ENCODE results near the gene FAM120B. TPM values are rescaled to one million over a fixed set of nuclear protein-coding genes. Genes with fewer than 3 reads are reported as not detected.

FAM120B gene
- total RNA-seq, 3 donors from 2014 or later = 28.8 to 35.0 (median 33.8) TPM

DNA sequence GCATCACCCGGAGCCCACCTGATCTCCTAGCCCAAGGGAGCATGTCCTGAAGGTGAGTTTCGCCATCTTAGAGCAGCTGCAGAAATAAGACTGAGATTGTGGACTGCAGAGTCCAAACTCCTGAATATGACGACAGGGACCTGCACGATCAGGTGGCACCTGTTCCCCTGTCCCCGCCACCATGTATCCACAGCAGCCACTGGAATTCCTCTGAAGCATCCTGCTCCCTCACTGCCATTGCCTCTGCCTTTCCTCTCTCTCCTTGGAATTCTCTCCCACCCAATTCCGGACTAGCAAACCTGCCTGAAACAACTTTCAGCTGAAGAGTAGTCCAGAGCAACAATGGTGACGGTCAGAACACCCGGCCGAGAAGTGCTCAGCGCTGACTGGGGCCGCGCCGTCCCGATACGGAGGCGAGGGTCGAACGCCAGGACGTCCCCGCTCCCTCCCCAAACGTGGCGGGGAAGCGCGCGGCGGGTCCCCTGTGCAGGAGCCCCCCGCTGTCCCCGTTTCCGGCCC, 694 bp upstream of the FAM120B start:
- Histone ChIP-seq H3K27ac (peak overlapping the region; percentile 94 to 96), H3K4me1 (peaks cover 0 to 10% of the 10 kb centered on the region in 2 donors), H3K9me3 (peaks cover 0 to 5% of the 10 kb centered on the region in 2 donors), H3K36me3 (no peaks in the 10 kb centered on the region), H3K27me3 (no peaks in the 10 kb centered on the region), H3K4me3 (peak overlapping the region; percentile 88 to 96 (median 89))
- intact Hi-C loops (cut with DNase I; ENCODE audit: low total_unique reads) = no loop called here
- no peak for DNase-seq (ENCODE audit: low spot score in 2 of 2)
- TF ChIP-seq POLR2AphosphoS5 (IDR thresholded peaks at IDR 0.05) = no peak
- TF ChIP-seq, protein P1, sequence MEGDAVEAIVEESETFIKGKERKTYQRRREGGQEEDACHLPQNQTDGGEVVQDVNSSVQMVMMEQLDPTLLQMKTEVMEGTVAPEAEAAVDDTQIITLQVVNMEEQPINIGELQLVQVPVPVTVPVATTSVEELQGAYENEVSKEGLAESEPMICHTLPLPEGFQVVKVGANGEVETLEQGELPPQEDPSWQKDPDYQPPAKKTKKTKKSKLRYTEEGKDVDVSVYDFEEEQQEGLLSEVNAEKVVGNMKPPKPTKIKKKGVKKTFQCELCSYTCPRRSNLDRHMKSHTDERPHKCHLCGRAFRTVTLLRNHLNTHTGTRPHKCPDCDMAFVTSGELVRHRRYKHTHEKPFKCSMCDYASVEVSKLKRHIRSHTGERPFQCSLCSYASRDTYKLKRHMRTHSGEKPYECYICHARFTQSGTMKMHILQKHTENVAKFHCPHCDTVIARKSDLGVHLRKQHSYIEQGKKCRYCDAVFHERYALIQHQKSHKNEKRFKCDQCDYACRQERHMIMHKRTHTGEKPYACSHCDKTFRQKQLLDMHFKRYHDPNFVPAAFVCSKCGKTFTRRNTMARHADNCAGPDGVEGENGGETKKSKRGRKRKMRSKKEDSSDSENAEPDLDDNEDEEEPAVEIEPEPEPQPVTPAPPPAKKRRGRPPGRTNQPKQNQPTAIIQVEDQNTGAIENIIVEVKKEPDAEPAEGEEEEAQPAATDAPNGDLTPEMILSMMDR (IDR thresholded peaks at IDR 0.05) = no peak
- TF ChIP-seq POLR2A (IDR thresholded peaks at IDR 0.05) = no peak

DNA sequence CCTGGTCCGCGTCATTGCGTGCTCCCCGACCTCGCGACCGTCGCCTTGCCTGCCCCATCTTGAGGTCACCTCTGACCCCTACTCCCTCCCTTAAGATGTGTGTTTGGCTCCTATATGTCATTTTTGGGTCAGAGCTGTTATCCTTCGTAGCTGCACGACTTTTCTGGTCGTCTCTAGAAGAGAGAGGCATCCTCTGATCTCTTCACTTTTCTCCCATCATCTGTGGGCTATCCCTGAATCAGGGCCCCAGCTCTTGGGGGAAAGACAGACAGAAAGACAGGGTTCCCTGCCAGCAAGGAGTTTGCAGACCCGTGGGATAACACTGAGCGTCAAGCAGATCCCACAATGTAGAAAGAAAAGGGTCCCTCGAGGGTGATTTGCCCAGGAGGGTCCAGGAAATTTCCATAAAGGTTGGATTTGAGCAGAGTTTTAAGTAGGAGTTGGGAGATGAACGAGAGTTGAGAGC, 555 bp downstream of the FAM120B start:
- Histone ChIP-seq H3K4me3 (peak overlapping the region; percentile 88 to 96 (median 89)), H3K9me3 (no peaks in the 10 kb centered on the region), H3K27ac (peak overlapping the region; percentile 94 to 96), H3K27me3 (no peaks in the 10 kb centered on the region), H3K36me3 (no peaks in the 10 kb centered on the region), H3K4me1 (peaks cover 0 to 10% of the 10 kb centered on the region in 2 donors)
- intact Hi-C loops (cut with DNase I; ENCODE audit: low total_unique reads) = no loop called here
- no peak for TF ChIP-seq POLR2AphosphoS5 (IDR thresholded peaks at IDR 0.05)
- TF ChIP-seq, protein P1 (IDR thresholded peaks at IDR 0.05) = no peak
- no peak for TF ChIP-seq POLR2A (IDR thresholded peaks at IDR 0.05)
- no peak for DNase-seq (ENCODE audit: low spot score in 2 of 2)

DNA sequence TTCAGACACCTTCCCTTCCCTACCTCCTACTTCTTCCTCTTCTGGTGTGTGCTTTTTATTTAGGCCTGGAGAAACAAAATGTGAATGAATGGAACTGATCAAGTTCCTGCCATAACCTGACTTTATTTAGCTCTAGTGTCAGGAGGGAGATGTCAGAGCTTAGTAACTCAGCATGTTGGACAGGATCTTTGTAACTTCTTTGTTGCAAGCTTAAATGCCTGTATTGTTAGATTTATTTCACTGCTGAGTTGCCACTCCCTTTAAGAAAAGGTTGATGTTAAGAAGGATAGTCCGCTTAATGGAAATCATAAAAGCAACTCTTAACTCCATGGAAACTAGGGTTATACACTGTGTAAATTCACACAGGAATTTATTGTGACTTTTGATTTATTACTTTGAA, 2.2 kb downstream of the FAM120B start:
- intact Hi-C loops (cut with DNase I; ENCODE audit: low total_unique reads) = no loop called here
- TF ChIP-seq, protein P1 (IDR thresholded peaks at IDR 0.05) = no peak
- TF ChIP-seq POLR2AphosphoS5 (IDR thresholded peaks at IDR 0.05) (no peak), POLR2A (IDR thresholded peaks at IDR 0.05) (no peak)
- no peaks in the 10 kb centered on the region for H3K27me3 ChIP-seq
- peak overlapping the region in 1 of 2 donors; percentile 17 for H3K27ac ChIP-seq
- H3K4me1 ChIP-seq = peaks cover 0 to 10% of the 10 kb centered on the region in 2 donors
- H3K9me3 ChIP-seq = no peaks in the 10 kb centered on the region
- H3K4me3 ChIP-seq = no peak overlapping the region
- no peak for DNase-seq (ENCODE audit: low spot score in 2 of 2)
- H3K36me3 ChIP-seq = no peaks in the 10 kb centered on the region

DNA sequence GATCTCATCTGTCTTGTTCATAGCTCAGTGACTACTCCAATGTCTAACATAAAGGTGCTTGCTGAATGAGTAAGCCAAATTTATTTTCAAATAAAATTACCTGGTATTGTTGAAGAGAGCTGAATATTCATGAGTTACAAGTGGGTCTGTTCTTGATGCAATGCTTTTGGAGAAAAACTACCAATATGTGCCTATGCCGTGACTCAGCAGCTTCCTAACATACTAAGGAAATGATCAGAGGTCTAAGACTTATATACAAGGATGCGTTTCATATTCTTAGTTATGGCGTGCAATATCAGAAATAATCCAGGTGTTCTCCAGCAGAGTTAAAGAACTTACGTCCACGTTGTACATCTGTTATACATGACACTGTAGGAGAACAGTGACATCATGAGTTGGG, 5.1 kb downstream of the FAM120B start:
- H3K36me3 ChIP-seq = no peaks in the 10 kb centered on the region
- H3K27me3 ChIP-seq = no peaks in the 10 kb centered on the region
- no peak overlapping the region for H3K4me3 ChIP-seq
- peaks cover 0 to 6% of the 10 kb centered on the region in 2 donors for H3K4me1 ChIP-seq
- no peak overlapping the region for H3K27ac ChIP-seq
- no peaks in the 10 kb centered on the region for H3K9me3 ChIP-seq
- intact Hi-C loops (cut with DNase I; ENCODE audit: low total_unique reads) = no loop called here
- TF ChIP-seq, protein P1 (IDR thresholded peaks at IDR 0.05) = no peak
- TF ChIP-seq POLR2A (IDR thresholded peaks at IDR 0.05) = no peak
- no peak for TF ChIP-seq POLR2AphosphoS5 (IDR thresholded peaks at IDR 0.05)
- DNase-seq (ENCODE audit: low spot score in 2 of 2) = no peak

DNA sequence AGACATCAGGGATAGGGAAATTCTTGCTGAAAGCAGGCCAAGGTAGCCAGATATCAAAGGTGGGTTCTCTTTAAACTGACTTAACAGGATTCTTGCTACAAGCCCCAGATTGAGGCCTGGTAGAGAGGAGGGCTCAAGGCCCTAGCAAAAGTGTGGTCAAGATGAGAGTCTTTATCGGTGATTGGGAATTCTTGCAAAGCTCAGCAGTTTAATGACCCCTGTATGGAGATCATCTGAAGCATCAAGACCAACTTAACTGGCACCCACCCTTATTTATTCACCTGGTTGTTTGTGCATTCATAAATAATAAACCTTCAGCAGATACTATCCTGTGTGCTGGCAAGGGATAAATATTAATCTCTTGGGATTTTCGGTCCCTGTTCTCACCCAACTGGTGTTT, 6.3 kb downstream of the FAM120B start:
- no peak overlapping the region for H3K4me3 ChIP-seq
- intact Hi-C loops (cut with DNase I; ENCODE audit: low total_unique reads) = no loop called here
- no peak for TF ChIP-seq POLR2AphosphoS5 (IDR thresholded peaks at IDR 0.05)
- TF ChIP-seq, protein P1 (IDR thresholded peaks at IDR 0.05) = no peak
- no peak for TF ChIP-seq POLR2A (IDR thresholded peaks at IDR 0.05)
- no peaks in the 10 kb centered on the region for H3K36me3 ChIP-seq
- no peaks in the 10 kb centered on the region for H3K4me1 ChIP-seq
- no peaks in the 10 kb centered on the region for H3K9me3 ChIP-seq
- peak overlapping the region in 1 of 2 donors; percentile 40 for H3K27ac ChIP-seq
- DNase-seq (ENCODE audit: low spot score in 2 of 2) = no peak
- H3K27me3 ChIP-seq = no peaks in the 10 kb centered on the region

Measured in breast epithelium (tissue), 4 donors.